Activated T-cell treated with anti-CD3 and anti-CD28 coated beads, Interleukin-2, amount 50 U/mL, for 72 hours (primary cell): ENCODE measurements around the gene CLNK. TPM values are rescaled to one million over a fixed set of nuclear protein-coding genes. Genes with fewer than 3 reads are reported as not detected.

Experiments
- total RNA-seq, 2 donors: library from RNA; stranded (reverse); gene quantifications; one replicate each; pipeline ENCODE4 v1.2.3, GENCODE V29; 2022

CLNK gene
- total RNA-seq, 2 donors from 2014 or later, result 0.05 to 0.55 TPM

Other genes with a start within 250 kb of the CLNK start
- 10 to 100 TPM; 27.5 to 28.9 TPM for gene ZNF518B, start 227.3 kb downstream of the CLNK start, total RNA-seq